Cardiac muscle cell (in vitro differentiated cells and primary cell): Measurements from ENCODE around the gene SEMA4D. TPM values are rescaled to one million over a fixed set of nuclear protein-coding genes. Genes with fewer than 3 reads are reported as not detected.

Experiments
- DNase-seq, 2 donors: peaks; one replicate each; pipeline versions ENCODE4 v3.0.0 to v3.0.0-alpha.2; 2010 to 2017; ENCODE audit warnings: low read depth in 1 of 2, low spot score in 1 of 2
- H3K27ac ChIP-seq: fragments of 200-600 bp; sonication (generic); 2 replicates; pipeline ENCODE4 v1.5.1; 2016
- H3K27me3 ChIP-seq: fragments of 200-600 bp; sonication (generic); 2 replicates; pipeline ENCODE4 v1.6.0; 2016; ENCODE audit warnings: control low read depth
- H3K36me3 ChIP-seq: fragments of 200-600 bp; sonication (generic); 2 replicates; pipeline ENCODE4 v1.5.1; 2016; ENCODE audit warnings: control low read depth
- H3K4me1 ChIP-seq: fragments of 200-600 bp; sonication (generic); 2 replicates; pipeline ENCODE4 v1.8.1; 2017; ENCODE audit warnings: low read depth, mild to moderate bottlenecking, mixed run types
- H3K4me3 ChIP-seq: fragments of 200-600 bp; sonication (generic); 2 replicates; pipeline ENCODE4 v1.5.1; 2016; ENCODE audit warnings: mild to moderate bottlenecking
- H3K9me3 ChIP-seq: fragments of 200-600 bp; sonication (generic); 2 replicates; pipeline ENCODE4 v1.5.1; 2017; ENCODE audit warnings: low read depth, mild to moderate bottlenecking, control low read depth
- polyA plus RNA-seq: library from polyadenylated mRNA; unstranded; fragments of >200 nt; fragmentation: Nextera tagmentation; extraction: Ambion mirVana; gene quantifications from 2 replicates; pipeline ENCODE4 v1.2.1, GENCODE V29; 2016
- total RNA-seq: library from RNA; depleted of rRNA; stranded (reverse); fragments of >200 nt; gene quantifications from 2 replicates; pipeline ENCODE4 v1.2.3, GENCODE V29; 2016
- TF ChIP-seq, protein P1 (sequence below): IDR thresholded peaks from 2 replicates; pipeline ENCODE4 v1.5.1; 2012; ENCODE audit warnings: low read depth, mild to moderate bottlenecking, low read length

SEMA4D gene
- total and polyA plus RNA-seq, 2 experiments from 2014 or later, result 16.5 to 34.2 TPM

DNA sequence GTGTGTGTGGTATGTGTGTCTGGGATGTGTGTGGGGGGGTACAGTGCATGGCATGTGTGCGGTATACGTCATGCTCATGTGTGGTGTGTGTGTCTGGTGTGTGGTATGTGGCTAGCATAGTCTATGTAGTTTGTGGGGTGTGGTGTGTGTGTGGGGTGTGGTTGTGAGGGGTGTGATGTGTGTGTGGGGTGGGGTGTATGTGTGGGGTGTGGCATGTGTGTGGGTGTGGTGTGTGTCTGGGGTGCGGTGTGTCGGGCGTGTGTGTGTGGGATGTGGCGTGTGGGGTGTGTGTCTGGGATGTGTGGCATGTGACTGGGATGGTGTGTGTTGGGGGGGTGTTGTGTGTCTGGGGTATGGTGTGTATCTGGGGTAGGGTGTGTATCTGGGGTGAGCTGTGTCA, 127.3 kb downstream of the SEMA4D start:
- Histone ChIP-seq H3K4me1 (peaks cover 6% of the 10 kb centered on the region), H3K27me3 (no peaks in the 10 kb centered on the region), H3K36me3 (no peaks in the 10 kb centered on the region), H3K4me3 (no peak overlapping the region), H3K9me3 (no peaks in the 10 kb centered on the region), H3K27ac (no peak overlapping the region)
- no peak for DNase-seq
- TF ChIP-seq, protein P1, sequence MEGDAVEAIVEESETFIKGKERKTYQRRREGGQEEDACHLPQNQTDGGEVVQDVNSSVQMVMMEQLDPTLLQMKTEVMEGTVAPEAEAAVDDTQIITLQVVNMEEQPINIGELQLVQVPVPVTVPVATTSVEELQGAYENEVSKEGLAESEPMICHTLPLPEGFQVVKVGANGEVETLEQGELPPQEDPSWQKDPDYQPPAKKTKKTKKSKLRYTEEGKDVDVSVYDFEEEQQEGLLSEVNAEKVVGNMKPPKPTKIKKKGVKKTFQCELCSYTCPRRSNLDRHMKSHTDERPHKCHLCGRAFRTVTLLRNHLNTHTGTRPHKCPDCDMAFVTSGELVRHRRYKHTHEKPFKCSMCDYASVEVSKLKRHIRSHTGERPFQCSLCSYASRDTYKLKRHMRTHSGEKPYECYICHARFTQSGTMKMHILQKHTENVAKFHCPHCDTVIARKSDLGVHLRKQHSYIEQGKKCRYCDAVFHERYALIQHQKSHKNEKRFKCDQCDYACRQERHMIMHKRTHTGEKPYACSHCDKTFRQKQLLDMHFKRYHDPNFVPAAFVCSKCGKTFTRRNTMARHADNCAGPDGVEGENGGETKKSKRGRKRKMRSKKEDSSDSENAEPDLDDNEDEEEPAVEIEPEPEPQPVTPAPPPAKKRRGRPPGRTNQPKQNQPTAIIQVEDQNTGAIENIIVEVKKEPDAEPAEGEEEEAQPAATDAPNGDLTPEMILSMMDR, result no peak

DNA sequence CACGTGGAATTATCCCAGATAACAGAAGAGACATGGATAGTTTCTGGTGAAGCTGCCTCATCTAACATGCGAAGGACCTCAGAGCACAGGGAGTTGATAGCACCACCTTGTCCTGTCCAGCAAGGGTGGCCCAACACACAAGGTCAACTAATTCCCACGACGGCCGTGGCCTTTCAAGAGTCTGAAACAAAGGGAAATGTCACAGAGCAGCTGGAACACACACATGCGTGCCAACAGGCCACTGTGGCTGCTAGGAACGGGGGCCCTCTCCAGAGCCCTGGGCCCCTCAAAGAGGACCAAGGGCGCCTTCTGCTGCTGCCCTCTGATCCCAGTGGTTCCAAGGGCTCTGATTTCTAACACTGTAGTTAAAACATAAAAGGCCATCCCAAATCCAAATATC, 128.9 kb downstream of the SEMA4D start:
- TF ChIP-seq, protein P1, result no peak
- no peak for DNase-seq
- Histone ChIP-seq H3K27me3 (no peaks in the 10 kb centered on the region), H3K36me3 (no peaks in the 10 kb centered on the region), H3K4me3 (no peak overlapping the region), H3K9me3 (no peaks in the 10 kb centered on the region), H3K27ac (no peak overlapping the region), H3K4me1 (peaks cover 6% of the 10 kb centered on the region)

DNA sequence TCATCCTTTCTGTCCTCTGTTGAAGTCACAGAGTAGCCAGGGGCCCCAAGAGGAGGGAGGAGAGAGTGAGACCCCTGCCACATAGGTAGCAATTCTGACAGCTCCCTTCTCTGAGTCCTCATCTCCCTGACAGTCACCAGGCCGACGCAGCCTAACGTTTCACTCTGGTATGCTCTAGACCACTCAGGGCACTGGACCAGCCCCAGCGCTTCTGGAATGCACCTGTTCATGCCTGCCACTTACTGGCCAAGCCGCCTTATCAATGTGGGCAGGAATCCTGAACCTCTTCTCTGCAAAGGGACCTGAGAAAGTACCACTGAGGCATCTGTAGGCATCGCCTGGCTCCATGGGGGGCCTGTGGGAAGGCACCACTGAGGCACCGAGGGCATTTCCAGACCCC, 129.4 kb downstream of the SEMA4D start:
- H3K9me3 ChIP-seq, result no peaks in the 10 kb centered on the region
- H3K4me3 ChIP-seq, result no peak overlapping the region
- H3K27me3 ChIP-seq, result no peaks in the 10 kb centered on the region
- peak in 1 of 2 donors; percentile 16 for DNase-seq
- TF ChIP-seq, protein P1, result no peak
- peaks cover 6% of the 10 kb centered on the region for H3K4me1 ChIP-seq
- H3K27ac ChIP-seq, result no peak overlapping the region
- no peaks in the 10 kb centered on the region for H3K36me3 ChIP-seq

DNA sequence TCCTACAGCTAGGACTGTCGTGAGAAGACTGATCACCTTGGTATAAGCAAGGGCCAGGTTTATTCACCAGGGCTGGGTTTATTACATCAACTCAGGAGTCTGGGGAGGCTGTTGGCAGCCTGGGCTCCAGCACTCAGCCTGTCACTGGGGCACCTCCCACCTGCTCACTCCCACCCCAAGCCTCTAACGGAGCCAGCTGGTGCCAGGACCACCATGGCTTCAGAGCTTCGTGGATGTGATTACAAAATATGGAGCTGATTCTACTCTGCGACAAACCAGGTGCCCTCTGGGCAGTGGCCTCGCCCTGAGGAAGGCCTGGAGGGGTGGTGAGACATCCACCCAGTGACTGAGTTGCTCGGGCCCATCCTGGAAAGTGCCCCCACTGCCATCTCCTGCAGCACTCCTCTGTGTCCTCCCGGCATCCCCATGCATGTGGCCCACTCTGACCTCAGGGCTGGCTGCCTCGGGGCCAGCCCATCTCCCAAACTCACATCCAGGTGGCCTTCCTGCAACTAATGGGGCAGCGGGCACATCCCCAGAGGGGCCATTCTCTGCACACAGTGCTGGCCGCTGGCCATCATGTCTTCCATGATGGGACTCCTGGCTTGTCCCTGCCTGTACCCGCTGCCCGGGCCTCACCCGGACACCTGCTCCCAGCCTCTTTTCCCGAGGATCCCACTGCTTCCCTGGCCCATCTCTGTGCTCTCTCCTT, 130.0 kb downstream of the SEMA4D start:
- H3K4me3 ChIP-seq, result no peak overlapping the region
- H3K27me3 ChIP-seq, result no peaks in the 10 kb centered on the region
- no peak for DNase-seq
- H3K36me3 ChIP-seq, result no peaks in the 10 kb centered on the region
- no peak overlapping the region for H3K27ac ChIP-seq
- H3K9me3 ChIP-seq, result no peaks in the 10 kb centered on the region
- peaks cover 6% of the 10 kb centered on the region for H3K4me1 ChIP-seq
- TF ChIP-seq, protein P1, result no peak

DNA sequence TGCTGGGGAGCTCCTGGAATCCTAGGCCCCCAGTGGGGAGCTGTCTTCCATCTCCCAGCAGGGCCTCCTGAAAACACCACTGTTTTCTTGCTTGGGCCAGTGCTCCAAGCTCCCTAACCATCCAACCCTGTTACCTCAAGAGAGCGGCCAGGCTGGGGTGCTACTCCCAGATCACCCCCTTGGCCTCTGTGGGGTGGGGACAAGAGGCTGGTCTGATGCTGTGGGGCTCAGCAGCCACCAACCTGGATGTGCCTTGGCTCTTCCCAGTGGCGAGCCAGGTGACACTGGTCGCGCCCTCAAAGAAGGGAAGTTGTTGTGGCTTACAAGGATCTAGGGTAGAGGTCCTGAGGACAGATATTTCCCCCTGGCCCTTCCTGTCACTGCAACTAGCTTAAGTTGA, 130.6 kb downstream of the SEMA4D start:
- no peak overlapping the region for H3K4me3 ChIP-seq
- no peaks in the 10 kb centered on the region for H3K9me3 ChIP-seq
- H3K36me3 ChIP-seq, result no peaks in the 10 kb centered on the region
- H3K27ac ChIP-seq, result no peak overlapping the region
- no peaks in the 10 kb centered on the region for H3K27me3 ChIP-seq
- peaks cover 6% of the 10 kb centered on the region for H3K4me1 ChIP-seq
- TF ChIP-seq, protein P1, result no peak
- DNase-seq, result no peak
